Thyroid gland (tissue), 4 donors: Measurements from ENCODE around the gene UNC119. TPM values are rescaled to one million over a fixed set of nuclear protein-coding genes. Genes with fewer than 3 reads are reported as not detected.

Experiments
- DNase-seq, 2 donors: peaks; one replicate each; pipeline ENCODE4 v3.0.0-alpha.2; 2019
- H3K27ac ChIP-seq, 3 donors: fragments of 200-600 bp; sonication (generic); 1 replicate in 2 of 3; 2 replicates in 1 of 3; pipeline ENCODE4 v1.5.1; 2016 to 2019; ENCODE audit warnings: mild to moderate bottlenecking in 1 of 3, moderate library complexity in 1 of 3
- H3K27me3 ChIP-seq: fragments of 200-600 bp; sonication (generic); one replicate; pipeline ENCODE4 v1.5.1; 2019
- H3K36me3 ChIP-seq, 2 donors: fragments of 200-600 bp; sonication (generic); one replicate each; pipeline ENCODE4 v1.5.1; 2016 to 2019
- H3K4me1 ChIP-seq, 2 donors: fragments of 200-600 bp; sonication (generic); one replicate each; pipeline ENCODE4 v1.5.1; 2017 to 2019
- H3K4me3 ChIP-seq, 3 donors: fragments of 200-600 bp; sonication (generic); replicated peaks in 1 of 3; 1 replicate in 2 of 3; 2 replicates in 1 of 3; pipeline ENCODE4 v1.5.1; 2016; ENCODE audit warnings: mild to moderate bottlenecking in 1 of 3
- H3K9me3 ChIP-seq: fragments of 200-600 bp; sonication (generic); one replicate; pipeline ENCODE4 v1.5.1; 2017
- POLR2A ChIP-seq, 2 donors: fragments of 450-650 bp; IDR thresholded peaks; one replicate each; pipeline ENCODE4 v1.6.1; 2017; ENCODE audit warnings: antibody characterized with exemption in 2 of 2, mild to moderate bottlenecking in 2 of 2, moderate library complexity in 1 of 2
- WGBS, 2 donors: methylation state at CpG; one replicate each; pipeline ENCODE4 v1.1.5; 2017; 5-methylcytosine and 5-hydroxymethylcytosine counted together
- intact Hi-C: fragments of 100-400 bp; cut with DNase I; formaldehyde crosslinking; loops from one replicate; pipeline ENCODE4 v1.15.1; 2023
- total RNA-seq, 4 donors: library from RNA; depleted of rRNA; stranded (reverse); fragments of >200 nt; gene quantifications; one replicate each; pipeline ENCODE4 v1.2.3, GENCODE V29; 2016
- TF ChIP-seq, protein P1 (sequence below), 6 experiments: fragments of 200-600 bp in 3 of 6; fragments of 450-650 bp in 3 of 6; sonication (generic) in 3 of 6; IDR thresholded peaks; one replicate each; pipeline ENCODE4 v1.5.1; 2016 to 2019; ENCODE audit warnings: antibody characterized with exemption in 6 of 6, mild to moderate bottlenecking in 2 of 6, inconsistent platforms in 1 of 6, moderate library complexity in 1 of 6

Gene UNC119
- 10 to 100 TPM; 29.8 to 43.9 (median 36.0) TPM for total RNA-seq

DNA sequence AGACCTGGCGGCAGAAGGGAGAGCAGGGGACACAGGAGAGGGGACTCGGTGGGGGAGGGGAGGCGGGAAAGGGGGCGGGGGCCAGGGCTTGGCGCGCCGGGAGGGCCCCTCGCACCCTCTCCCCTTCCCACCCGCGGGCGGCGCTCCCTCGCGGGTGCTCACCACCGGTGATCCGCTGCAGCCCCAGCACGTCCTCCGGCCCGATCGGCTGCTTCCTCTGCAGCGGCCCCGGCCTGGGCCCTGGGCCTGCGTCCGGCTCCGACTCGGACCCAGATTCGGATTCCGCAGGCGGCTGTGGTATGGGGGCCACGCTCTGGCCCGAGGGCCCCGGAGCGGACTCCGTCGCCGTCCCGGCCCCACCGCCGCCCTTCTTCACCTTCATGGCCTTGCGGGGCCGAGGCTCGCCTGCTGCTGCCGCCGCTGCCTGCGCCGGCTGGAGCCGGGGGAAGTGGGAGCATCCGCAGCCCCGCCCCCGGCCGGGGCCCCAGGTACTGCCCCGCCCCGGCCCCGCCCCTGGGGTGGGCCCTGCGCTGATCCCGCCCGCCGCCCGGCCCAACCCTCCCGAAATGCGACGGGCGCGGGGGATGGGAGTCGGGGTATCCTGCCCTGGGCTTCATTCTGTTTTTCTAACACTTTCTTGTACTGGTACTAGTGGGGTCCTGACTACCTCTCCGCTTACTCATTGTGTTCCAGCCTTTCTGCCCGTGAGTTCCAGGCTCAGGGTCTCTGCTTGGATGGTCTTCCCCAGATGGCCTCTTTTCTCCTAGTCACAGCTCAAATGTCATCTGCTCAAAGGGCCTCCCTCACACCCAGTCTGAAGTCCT is at the start of gene UNC119:
Gene UNC119, minus strand, starts transcription at position 449 of the 824 bp plus-strand sequence. Its CDS starts 67 bp downstream, at position 382.
- intact Hi-C loops: no loop called here
- DNase-seq: peak; percentile 80 to 81
- peak within 1 kb of the TSS; percentile 31 to 91 (median 72) for H3K4me3 ChIP-seq
- H3K36me3 ChIP-seq: peaks cover 34 to 35% of the 10 kb centered on the region in 2 donors
- H3K27ac ChIP-seq: peak within 1 kb of the TSS in 2 of 3 donors; percentile 48 to 54
- H3K4me1 ChIP-seq: peaks cover 10 to 18% of the 10 kb centered on the region in 2 donors
- TF ChIP-seq, protein P1, sequence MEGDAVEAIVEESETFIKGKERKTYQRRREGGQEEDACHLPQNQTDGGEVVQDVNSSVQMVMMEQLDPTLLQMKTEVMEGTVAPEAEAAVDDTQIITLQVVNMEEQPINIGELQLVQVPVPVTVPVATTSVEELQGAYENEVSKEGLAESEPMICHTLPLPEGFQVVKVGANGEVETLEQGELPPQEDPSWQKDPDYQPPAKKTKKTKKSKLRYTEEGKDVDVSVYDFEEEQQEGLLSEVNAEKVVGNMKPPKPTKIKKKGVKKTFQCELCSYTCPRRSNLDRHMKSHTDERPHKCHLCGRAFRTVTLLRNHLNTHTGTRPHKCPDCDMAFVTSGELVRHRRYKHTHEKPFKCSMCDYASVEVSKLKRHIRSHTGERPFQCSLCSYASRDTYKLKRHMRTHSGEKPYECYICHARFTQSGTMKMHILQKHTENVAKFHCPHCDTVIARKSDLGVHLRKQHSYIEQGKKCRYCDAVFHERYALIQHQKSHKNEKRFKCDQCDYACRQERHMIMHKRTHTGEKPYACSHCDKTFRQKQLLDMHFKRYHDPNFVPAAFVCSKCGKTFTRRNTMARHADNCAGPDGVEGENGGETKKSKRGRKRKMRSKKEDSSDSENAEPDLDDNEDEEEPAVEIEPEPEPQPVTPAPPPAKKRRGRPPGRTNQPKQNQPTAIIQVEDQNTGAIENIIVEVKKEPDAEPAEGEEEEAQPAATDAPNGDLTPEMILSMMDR (IDR thresholded peaks at IDR 0.05): no peak
- TF ChIP-seq POLR2A (IDR thresholded peaks at IDR 0.05): peak in 1 of 2 donors; percentile 67
- H3K9me3 ChIP-seq: no peaks in the 10 kb centered on the region
- 5 to 7% methylated on average over 16 to 17 of the region's 67 CpGs for WGBS, 2 donors
- H3K27me3 ChIP-seq: no peaks in the 10 kb centered on the region

- Histone ChIP-seq H3K36me3 (no peaks in the 10 kb centered on the region), H3K4me1 (peaks cover 6 to 24% of the 10 kb centered on the region in 2 donors), H3K4me3 (peak overlapping the region; percentile 24 to 58 (median 29)), H3K27me3 (no peaks in the 10 kb centered on the region), H3K9me3 (no peaks in the 10 kb centered on the region), H3K27ac (peak overlapping the region; percentile 71 to 84 (median 83))
- 16 to 30% methylated on average over 25 to 40 of the region's 40 CpGs for WGBS, 2 donors
- no peak for TF ChIP-seq POLR2A (IDR thresholded peaks at IDR 0.05)
- TF ChIP-seq, protein P1 (IDR thresholded peaks at IDR 0.05): no peak
- intact Hi-C loops: no loop called here
- DNase-seq: peak; percentile 52 to 60
Observed at GRCh38 chr17:28599311-28600184, 47.1 kb upstream of the UNC119 start.

GRCh38 chr17:28598799-28599310 is 46.4 kb upstream of the UNC119 start, which contains the start of gene SPAG5:
TSS of gene SPAG5 (minus strand) at chr17:28599025. CDS start at chr17:28598946, 79 bp downstream.
- Histone ChIP-seq H3K4me1 (peaks cover 6 to 24% of the 10 kb centered on the region in 2 donors), H3K4me3 (peak within 1 kb of the TSS; percentile 24 to 58 (median 29)), H3K9me3 (no peaks in the 10 kb centered on the region), H3K36me3 (no peaks in the 10 kb centered on the region), H3K27ac (peak within 1 kb of the TSS; percentile 71 to 84 (median 83)), H3K27me3 (no peaks in the 10 kb centered on the region)
- intact Hi-C loops: no loop called here
- peak; percentile 95 to 96 for DNase-seq
- TF ChIP-seq, protein P1 (IDR thresholded peaks at IDR 0.05): no peak
- TF ChIP-seq POLR2A (IDR thresholded peaks at IDR 0.05): peak; percentile 69 to 91
- 1 to 2% methylated on average over 16 to 19 of the region's 44 CpGs for WGBS, 2 donors

DNA sequence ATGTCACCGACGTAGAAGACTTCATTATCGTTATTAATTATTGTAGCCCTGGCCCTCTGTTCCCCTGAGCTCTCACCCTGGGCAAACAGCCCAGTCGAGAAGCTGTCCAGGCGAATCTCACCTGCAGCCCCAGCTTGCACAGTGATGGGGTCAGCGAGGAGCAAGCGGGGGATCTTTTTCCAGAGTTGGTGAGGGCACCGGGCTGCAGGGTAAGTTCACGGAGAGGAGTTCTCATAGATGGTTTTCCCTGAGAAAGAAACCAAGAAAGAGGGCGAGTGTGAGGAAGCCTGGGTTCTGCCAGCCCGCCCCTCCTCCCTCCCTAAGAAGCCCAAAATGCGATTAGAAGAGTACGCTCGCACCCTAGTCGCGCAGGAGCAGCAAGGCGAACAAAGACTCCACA is 46.0 kb upstream of the UNC119 start:
- Histone ChIP-seq H3K27ac (peak overlapping the region in 1 of 3 donors; percentile 83), H3K4me3 (peak overlapping the region in 2 of 3 donors; percentile 24 to 29), H3K27me3 (no peaks in the 10 kb centered on the region), H3K9me3 (no peaks in the 10 kb centered on the region), H3K36me3 (no peaks in the 10 kb centered on the region), H3K4me1 (peaks cover 6 to 24% of the 10 kb centered on the region in 2 donors)
- intact Hi-C loops: no loop called here
- 3 to 4% methylated on average over 16 to 17 of the region's 17 CpGs for WGBS, 2 donors
- no peak for DNase-seq
- no peak for TF ChIP-seq POLR2A (IDR thresholded peaks at IDR 0.05)
- TF ChIP-seq, protein P1 (IDR thresholded peaks at IDR 0.05): no peak
